Stimulated activated CD4-positive, alpha-beta T cell treated with anti-CD3 and anti-CD28 coated beads, TNF-alpha, amount 100 ng/mL, for 1 hour (primary cell): ENCODE results near the gene IDH1.
"Not testable (repeated sequence)": the region's sequence is repeated elsewhere in the genome, so short reads cannot be mapped to it uniquely, and the experiment has no call there.

Experiments
- DNase-seq, 3 donors: peaks; one replicate each; pipeline ENCODE4 v3.0.0-alpha.2; 2020; ENCODE audit warnings: low read depth in 3 of 3, low spot score in 1 of 3

Gene IDH1

GRCh38 chr2:208222351-208222750 lies 32.5 kb downstream of the IDH1 start:
- no peak for DNase-seq

GRCh38 chr2:208221873-208222272 lies 33.0 kb downstream of the IDH1 start:
- not testable (repeated sequence) for DNase-seq

DNA sequence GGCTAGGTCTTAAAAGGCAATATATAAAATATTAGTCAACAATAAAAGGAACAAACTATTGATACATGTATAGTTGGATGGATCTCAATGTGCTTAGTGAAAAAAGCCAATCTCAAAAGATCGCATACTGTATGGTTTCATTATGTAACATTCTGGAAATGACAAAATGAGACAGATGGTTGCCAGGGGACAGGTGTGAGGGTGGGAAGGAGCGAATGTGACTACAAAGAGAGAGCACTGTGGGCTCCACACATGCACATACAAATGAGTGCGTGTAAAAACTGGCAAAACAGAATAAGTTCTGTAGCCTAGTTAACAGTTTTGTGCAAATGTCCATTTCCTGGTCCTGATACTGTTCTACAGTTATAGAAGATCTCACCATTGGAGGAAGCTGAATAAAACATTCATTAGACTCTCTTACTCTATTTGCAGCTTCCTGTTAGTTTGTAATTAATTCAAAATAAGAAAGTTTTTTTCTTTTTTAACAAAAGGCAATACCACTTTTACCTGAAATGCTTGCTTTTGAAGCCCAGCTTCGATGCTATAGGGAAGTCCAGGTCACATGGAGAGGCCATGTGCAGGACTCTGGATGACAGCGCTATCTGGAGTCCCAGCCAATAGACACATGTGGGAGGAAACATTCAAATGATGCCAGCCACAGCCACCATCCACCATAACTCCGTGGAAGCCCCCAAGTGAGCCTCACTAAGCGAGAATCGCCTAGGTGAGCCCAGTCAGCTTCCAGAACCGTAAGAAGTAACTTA lies 44.0 kb downstream of the IDH1 start:
- no peak for DNase-seq

GRCh38 chr2:208208335-208209085 lies 46.4 kb downstream of the IDH1 start:
- DNase-seq = no peak

DNA sequence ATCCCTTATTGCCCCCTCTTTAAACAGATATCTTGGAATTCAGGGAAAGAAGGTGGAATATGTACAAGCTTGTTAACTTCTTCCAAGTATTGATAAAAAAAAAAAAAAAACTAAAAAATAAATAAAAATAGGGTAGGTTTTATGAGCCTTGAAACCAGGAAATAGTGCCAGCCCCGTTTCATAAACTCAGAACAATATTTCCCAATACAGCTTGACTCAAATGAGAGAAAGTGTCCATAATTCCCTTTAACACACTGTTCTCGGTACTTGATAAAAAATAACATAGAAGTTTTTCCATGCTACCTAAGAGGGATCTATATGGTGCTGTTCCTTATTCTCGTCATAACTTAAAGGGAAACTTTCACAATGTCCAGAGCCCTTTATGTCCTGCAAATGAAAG lies 47.1 kb downstream of the IDH1 start:
- no peak for DNase-seq

DNA sequence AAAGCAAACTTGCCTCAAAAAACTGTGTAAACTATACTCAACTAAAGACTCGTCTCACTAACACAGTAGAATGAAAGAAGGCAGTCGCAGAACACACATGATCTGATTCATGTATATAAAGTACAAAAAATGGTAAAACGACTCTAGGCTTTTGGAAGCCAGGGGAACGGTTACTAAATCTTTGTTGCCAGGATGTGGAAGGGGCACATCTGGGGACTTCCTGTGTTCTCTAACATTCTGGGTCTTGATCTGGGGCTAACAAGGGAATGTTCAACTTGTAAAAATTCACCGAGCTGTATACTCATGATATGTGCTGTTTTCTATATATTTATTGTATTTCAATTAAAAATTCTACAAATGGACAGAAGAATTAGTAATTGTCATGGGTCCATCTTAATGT lies 50.7 kb downstream of the IDH1 start:
- no peak for DNase-seq

- DNase-seq = no peak
Observed at GRCh38 chr2:208195531-208195930, 59.3 kb downstream of the IDH1 start.

DNA sequence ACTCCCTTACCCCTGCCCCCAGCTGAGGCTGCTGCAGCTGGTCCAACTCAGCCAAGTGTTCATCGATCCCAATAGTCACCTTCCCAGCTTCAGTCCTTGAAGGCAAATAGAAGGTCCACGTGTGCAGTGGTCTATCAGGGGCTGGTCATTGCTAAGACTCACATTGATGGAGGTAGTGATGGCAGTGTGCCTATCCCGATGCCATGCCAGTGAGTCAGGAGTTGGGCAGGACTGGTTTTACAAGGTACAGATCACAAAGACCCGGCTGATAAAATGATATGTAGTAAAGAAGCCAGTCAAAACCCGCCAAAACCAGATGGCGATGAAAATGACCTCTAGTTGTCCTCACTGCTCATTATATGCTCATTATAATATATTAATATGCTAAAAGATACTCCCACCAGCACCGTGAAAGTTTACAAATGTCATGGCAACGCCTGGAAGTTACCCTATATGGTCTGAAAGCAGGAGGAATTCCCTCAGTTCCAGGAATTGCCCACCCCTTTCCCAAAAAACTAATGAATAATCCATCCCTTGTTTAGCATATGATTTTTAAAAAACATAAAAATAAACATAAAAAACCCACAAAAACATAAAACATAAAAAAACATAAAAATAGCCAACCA lies 62.1 kb downstream of the IDH1 start:
- no peak for DNase-seq

DNA sequence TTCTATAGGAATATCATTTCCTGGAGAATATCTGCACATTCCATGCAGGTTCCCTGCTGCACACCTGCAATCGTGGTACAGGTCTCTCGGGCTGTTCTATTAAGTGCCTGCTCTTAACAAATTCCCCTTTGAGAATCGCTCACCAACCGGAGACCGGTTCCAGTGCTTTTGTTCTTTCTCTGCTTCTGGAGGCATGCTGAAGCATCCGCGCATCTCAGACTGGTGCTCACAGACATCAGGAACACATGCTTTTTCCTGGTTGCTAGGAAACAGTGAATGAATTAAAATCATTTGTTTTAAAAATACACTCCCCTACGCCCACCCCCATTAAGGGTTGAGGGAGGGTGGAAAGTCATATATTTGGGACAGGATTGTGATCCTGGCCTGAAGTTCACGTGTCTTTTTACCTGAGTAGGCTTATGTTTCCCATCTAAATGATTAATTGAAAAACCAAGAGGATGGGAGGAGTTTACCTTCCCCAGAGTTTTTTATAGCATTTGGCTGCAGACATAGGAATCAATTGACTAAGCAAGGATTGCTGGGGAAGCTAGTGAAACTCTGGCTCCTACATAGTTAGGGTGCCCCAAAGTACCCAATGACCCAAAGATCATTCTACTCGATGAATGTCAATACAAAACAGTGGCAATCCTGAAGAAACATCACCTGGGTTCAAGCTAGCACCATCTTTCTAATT lies 64.9 kb downstream of the IDH1 start, which contains the start of gene C2orf80:
Gene C2orf80 (minus strand): TSS at position 221 of the 694 bp plus-strand sequence. CDS start 3,044 bp downstream, outside the sequence.
- no peak for DNase-seq

DNA sequence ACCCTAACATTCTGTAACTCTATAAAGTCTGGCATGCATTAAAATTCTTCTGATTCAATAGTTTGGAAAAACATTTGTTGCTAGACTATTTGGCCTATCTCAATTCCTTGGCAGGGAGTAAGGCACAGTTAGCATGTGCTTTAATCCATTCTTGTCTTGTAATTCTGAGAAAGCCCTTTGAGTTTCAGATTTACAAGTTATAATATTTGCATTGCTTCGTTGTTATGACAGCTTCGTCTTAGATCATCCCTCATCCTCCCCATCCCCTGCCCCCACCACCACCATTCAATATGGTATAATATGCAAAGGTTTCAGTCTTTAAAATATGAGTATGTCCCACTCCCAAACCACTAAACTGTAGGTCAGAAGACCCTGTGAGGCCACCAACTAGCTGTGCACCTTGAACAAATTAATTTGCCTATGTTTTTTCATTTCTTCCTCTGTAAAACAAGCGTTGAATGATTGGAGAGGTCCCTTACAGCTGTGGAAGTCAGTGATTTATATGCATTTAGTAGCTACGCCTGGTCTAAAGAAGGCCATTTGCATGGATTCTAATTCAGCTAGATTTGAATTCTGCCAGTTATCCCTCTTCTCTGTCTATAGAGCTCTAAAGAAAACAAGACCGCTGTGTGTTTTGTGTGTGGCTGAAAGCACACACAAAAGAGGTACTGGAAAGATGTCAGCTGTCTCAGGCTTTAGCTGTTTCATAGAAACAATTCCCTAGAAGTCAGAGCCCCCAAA lies 65.6 kb downstream of the IDH1 start:
- DNase-seq = no peak

DNA sequence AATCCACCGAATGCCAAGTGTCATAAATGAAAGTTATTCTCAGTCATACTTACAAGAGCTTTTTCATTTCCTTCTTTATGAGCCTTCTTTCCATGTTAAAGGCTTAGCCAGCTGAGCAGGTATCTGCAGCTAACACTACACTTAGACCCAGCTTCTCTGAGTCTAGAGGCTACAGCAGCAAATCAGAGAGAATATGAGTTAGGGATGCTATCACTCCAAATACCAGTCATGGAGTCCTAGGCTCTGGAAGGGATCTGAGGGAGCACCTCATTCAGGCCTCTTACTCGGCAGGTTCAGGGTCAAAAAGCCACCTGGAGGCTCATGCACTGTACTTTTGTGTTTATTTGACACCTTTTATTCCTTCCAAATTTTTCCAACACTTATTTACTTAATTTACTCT lies 68.0 kb downstream of the IDH1 start:
- no peak for DNase-seq

GRCh38 chr2:208186465-208186864 lies 68.4 kb downstream of the IDH1 start:
- no peak for DNase-seq
